HG02852 (cell line): ENCODE results near the gene SPTBN2.

Source experiments
- ATAC-seq: cut with Tn5 transposase; IDR thresholded peaks from one replicate; pipeline ENCODE4 v1.9.1; 2021; ENCODE audit warnings: mild to moderate bottlenecking, moderate library complexity; ENCODE audit not compliant: unreplicated experiment

SPTBN2 gene

DNA sequence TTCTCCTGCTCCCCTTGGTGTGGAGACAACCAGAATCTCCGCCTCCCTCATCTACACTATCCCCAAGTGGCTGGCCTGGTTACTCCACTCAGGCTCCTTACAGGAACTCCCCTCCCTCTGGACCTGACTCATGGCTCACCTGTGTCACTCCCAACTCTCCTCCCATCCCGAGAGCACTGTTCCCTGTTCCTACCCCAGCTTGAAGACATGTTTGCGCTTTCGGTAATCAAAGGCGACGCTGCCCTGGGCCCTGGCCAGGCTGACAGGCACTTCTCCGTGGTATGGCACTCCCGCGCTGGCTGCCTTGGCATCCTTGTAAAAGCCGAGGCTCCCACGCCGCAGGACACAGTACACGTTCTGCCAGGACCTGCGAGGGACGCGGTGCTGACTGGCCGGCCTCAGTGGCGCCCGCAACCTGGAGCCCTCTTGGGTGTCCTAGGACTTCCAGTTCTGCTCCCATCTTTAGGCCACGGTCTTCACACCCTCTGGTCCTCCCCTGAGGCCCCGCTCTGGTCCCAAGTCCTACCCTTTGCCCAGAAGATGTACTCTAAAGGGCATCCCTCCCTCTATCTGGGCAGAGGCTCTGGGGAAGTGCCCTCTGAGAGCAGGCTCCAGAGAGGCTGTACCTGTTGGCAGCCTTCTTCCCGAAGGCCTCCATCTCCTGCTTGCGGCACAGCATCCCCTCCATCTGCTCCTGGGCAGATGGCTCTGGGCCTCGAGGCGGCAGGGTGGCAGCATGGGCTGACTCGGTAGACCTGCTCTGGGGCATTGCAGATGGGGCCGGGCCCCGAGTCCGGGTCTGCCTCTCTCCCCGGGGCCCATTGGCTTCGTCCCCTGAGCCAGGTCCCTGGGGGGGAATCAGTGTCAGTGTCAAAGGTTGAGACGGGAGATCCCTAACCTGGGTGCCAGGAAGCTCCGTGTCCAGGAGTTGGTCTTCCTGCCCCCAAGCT, 41.9 kb downstream of the SPTBN2 start:
- no peak for ATAC-seq

DNA sequence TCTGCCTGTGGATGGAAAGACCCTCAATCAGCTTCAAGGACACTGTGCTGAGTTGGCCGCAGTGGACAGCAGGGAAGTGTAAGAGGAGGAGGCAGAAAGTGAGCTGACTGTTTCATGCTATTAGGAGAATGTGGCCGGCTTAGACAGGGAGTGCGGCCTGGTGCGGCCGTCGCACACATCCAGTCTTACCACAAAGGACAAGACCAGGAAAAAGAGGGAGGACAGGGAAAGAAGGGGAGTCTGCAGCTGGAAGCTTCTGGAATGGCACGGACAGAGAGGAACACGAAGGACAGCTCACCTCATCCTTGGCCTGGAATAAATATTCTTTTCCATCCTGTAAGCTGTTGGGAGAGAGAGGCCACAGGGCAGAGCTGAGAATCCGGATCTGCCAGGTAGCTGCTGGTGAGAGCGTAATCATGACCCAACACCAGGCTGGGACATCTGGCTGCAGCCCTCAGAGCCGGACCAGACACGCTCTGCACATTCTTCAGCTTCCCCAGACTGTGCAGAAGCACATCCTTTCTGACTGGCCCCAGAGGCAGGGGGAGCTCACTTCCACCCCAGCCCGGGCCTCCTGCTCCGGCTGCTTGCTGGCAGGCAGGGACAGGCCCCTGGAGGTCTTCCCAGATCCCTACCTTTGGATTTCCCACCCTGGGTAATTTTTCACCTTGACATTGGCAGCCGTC, 42.8 kb downstream of the SPTBN2 start:
- no peak for ATAC-seq

DNA sequence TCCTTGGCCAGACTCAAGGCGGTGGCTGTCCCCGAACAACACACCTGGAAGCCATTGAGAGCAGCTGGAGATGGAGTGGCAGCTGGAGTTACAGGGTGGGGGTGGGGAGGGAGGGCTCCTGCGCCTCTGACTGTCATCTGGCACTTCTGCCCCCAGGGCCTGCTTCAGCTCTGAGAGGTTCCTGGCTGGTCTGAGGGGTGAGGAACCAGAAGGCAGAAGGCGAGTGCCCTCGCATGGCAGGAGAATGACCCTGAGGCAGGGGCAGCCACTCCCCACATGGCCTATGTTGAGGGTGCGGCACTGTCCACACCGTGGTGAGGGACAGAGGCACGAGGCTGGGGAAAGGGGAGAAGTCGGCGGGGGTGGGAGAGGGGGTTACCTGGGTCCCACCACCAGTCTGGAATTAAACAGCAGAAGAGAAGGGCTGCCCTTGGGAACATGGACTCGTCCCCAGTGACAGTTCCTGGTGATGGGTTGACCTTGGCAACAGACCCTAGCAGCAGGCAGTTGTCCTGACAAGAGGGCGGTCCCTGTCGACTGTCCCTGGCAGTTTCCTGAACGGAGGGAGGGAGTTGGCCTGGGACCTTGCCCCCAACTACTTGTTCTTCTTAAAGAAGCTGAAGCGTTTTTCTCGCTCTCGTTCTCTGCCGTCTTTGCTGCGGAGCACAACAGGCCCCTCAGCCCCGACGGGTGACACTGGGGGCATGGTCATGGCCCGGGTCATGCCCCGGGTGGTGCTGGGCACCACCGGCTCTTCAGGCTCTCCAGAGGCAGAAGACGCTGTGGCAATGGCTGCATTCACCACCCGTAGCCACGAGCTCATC, 43.5 kb downstream of the SPTBN2 start:
- ATAC-seq, result no peak

DNA sequence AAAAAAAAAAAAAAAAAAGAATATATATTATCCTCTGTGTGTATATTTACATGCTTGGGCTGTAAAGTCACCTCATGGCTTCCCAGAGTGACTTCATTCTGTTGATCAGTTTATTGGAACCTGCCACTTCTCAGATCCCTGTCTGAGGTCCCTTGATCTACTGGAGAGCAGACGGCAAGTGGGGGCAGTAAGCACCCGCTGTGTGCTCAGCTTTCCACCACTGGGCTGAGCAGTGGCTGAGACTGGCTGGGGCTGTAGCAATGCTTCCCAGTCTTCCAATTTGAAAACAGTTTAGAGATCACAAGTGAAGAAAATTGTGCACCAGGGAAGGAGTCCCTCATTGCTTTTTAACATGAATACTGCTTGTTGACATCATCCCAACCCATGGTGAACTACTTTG, 44.4 kb downstream of the SPTBN2 start:
- no peak for ATAC-seq

DNA sequence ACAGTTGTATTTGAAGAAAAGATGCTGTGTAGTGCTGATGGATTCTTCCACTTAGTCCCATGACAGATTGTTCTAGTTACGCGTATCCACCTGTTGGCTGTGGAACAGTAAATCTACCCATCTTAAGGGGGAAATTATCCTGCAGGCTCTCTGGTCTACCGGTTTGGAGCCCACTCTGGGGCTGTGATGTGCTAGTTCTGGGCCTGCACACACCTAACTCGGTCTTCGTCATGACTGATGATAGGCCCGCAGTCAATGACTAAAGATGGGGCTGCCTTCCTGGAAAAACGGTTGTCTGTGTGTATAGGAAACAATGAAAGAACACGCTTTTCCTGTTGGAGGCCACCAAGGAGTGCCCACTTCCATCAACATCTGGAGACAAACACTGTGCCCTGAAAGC, 45.1 kb downstream of the SPTBN2 start:
- ATAC-seq, result no peak

DNA sequence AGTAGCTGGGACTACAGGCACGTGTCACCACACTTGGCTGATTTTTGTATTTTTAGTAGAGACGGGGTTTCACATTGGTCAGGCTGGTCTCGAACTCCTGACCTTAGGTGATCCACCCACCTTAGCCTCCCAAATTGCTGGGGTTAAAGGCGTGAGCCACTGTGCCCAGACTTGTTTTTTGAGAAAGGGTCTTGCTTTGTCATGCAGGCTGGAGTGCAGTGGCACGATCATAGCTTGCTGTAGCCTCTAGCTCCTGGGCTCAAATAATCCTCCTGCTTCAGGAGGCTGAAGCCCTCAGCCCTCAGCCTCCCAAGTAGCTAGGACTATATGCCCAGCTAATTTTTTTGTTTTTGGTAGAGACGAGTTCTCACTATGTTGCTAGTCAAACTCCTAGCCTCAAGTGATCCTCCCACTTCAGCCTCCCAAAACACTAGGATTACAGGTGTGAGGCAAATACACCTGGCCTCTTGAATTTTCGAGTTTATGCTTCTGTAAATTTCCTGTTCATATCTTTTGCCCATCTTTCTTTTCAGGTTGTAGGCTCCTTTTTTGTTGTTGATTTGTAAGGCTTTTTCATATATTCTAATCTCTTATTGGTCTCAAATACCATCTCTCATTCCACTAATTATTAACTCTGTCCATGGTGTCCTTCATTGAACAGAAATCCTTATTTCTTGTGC, 47.9 kb downstream of the SPTBN2 start:
- ATAC-seq, result no peak

DNA sequence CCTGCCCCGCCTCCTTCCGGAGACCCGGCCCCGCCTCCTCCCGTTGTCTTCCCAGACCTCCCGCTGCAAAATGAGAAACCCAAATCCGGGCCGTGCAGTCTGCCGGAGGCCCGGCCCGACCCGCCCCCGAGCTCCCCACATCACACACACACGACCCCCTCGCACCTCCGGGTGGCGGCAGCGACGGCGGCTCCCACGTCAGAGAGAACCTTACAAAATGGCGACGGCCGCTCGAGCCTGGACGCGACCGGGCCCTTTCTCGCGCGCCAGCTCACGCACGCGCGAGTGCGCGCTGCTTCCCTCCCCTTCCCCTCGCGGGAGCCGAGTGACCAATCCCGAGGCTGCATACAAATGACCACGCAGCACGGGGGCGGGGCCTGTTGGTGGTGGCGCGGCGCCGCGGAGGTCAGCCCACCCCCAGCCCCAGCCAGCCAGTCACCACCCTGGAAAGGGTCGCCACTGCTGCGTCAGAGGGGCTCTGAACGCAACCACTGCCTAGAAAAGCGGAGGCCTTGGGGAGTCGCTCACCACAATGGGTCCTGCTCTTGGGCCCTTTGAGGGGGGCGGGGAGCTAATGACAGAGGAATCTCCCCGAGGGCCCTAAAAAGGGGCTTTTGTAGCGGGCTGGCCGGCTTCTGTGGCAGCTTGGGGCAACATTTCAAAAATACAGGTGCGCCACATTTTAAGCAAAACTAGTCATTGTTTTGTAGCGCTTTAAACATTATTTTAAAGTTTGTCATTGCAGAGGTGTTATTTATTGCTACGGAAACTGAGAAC, 51.2 kb downstream of the SPTBN2 start, which contains the start of gene RBM4B:
Gene RBM4B (minus strand): TSS at position 289 of the 777 bp plus-strand sequence. CDS start 808 bp downstream, outside the sequence.
- ATAC-seq, result peak; percentile 87

DNA sequence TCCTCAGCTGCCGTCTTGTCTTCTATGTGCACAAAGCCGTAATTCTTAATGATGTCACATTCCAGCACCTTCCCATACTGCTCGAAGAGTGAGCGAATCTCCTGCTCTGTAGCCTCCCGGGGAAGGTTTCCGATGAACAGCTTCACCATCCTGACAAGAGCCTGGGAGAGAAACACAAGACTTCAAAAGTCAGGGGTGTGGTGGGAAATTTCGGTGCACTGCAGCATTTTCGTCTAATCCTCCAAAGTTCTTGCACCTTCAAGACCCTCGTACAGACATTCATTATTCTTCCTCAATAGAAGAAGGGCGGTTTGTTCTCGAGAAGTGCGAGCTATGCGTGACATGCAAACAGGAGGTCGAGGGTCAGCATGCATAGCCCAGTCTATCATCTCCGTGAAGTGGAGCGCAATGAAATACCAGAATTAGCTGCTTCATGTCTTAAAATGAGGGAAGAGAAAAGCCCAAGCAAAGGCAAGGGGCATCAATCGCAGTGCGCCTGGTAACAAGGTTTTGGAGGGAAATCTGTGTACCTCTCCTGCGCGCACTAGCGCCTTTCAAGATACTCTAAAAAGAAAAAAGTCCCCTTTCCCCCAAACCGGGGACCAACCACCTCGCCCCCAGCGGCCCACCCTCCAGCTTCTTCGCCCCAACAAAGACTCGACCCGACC, 52.0 kb downstream of the SPTBN2 start:
- no peak for ATAC-seq

DNA sequence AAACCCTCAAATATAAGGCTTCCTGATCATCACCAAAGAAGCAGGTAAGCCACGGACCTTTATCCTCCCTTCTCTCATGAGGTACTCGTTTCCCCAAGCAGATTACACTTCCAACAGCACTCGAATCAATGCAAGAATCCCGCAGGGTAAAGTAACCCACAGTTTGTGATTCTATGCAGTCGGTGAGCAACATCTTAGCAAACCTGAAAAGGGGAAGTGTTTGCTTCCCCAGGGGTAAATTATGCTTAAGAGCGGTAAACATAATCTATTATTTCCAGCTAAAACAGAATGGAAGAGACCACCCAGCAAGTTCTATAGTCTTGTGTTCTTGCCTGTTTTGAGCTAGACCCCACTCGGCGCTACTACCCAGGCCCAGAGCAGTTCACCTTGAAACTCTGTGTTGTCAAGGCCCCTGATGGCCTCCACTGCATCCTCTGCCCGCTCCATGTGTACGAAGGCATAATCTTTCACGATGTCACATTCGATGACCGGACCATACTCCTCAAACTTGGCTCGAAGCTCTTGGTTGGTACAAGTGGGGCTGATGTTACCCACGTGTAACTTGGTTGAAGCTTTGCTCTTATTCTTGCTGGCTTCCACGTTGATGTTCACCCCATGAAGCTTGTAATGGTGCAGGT, 52.6 kb downstream of the SPTBN2 start:
- no peak for ATAC-seq

DNA sequence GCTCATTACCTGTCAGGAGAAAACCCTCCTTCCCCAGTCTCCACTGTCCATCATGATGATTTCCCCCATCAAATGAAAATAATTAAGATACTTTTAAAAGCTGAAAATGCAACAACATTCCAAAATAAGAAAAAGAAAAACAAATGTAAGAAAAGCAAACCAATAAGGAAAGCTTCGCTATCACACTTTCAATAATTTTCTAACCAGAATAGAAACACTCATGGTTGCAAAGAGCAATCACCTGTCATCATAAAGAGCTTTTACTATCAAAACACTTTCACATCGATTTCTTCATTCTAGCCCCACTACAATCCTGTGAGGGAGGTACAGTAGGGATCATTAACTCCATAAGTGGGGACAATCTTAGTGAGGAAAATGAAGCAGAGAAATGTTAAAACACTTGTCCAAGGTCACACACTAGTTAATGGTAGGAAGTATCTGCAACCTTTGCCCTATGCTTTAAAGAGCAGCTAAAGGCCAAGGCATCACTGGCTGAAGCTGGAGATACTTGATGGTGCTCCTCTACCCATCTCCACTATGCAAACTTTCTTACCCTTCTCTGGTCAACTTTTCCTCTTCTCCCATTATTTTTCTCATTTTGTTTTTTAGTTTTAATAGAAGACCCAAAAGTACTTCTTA, 53.9 kb downstream of the SPTBN2 start:
- no peak for ATAC-seq

DNA sequence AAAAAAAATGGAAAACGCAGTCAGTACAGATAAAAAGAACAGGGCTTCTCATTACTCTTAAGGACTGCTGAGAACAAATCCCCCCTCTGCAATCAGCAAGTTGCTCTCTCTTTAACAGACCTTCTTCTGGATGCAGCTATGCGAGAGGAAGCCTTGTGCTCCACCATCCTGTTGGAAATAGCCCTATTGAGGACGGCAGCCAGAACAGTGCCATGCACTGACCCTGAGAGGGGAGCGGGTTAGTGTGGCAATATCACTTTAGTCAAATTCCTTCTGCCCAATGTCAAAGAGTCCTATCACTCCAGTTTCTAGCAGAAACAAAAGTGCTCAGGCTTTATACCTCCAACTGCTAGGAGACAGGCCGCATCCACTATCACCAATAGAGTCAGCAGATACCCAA, 58.2 kb downstream of the SPTBN2 start:
- ATAC-seq, result no peak

DNA sequence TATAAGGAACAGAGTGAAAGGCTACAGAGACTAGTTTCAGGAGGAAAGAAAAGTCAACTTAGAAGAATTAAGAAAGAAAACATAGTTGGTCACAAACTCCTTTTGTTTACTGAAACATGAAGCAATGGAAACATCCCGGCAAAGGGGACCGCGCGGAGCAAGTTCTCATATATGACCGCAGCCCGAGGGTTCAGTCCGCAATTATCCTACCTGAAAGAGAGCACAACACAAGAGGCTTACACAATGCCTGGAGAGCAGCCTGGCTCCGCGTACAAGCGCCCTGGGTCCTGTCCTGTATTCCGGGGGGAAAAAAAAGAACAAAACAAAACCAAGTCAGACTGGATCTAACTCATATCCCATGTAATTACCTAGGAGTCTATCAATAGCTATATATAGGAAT, 63.6 kb downstream of the SPTBN2 start:
- ATAC-seq, result no peak

DNA sequence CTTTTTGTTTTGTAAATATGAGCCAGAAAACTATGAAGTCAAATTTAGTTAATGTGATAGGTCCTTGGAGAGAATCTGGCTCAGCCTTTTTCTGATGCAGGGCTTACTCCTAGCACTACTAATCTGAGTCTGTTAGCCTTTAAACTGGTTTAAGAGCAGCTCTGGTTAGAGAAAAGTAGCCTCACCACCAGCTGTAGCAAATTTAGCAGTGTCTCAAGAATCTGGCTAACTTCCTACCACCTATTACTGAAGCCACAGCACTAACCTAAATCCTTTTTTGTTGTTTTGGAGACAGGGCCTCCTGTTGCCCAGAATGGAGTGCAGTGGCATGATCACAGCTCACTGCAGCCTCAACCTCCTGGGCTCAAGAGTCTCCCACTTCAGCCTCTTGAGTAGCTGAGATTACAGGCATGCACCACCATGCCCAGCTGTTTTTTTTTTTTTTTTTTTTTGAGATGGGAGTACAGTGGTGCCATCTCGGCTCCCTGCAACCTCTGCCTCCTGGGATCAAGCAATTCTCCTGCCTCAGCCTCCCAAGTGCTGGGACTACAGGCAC, 65.2 kb downstream of the SPTBN2 start:
- ATAC-seq, result no peak

DNA sequence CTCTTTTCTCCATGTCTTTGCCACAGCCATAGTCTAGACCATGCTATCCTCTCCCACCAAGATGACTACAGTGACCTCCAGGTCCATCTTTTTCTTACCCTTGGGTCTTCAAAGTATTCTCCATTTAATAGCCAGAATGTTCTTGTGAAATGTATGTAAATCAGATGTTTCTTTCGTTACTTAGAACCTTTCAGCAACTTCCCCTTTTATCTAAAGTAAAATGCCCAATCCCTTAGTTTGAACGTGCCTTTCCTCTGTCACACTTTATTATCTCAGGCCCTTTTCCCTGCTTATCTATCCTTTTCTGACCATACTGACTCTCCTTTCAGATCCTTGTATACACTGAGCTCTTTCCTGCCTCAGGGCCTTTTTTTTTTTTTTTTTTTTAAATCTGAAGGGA, 69.3 kb downstream of the SPTBN2 start:
- no peak for ATAC-seq

DNA sequence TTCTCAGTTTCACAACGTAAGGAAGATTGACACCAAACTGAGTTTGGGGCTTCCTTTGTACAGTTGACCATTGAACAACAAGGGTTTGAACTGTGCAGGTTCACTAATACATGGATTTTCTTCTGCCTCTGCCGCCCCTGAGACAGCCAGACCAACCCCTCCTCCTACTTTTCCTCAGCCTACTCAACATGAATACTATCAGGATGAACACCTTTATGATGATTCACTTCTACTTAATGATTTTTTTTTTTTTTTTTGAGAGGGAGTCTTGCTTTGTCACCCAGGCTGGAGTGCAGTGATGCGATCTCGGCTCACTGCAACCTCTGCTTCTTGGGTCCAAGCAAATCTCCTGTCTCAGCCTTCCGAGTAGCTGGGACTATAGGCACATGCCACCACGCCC, 75.9 kb downstream of the SPTBN2 start:
- no peak for ATAC-seq

DNA sequence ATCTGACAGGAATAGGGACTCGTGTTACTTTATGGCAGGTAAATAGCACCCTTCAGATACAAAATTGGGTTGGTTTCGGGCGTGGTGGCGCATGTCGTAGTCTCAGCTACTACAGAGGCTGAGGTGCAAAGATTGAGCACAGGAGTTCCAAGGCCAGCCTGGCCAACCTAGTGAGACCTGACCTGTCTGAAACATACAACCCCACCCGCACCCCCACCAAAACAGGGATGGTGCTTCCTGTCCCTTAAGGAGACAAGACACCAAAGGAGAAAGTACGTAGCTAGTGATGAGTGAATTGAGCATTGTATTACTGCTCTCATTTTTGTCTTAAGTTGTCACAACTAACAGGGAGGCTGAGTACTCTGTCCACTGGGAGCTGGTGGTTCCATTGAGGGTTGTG, 76.4 kb downstream of the SPTBN2 start:
- ATAC-seq, result no peak

DNA sequence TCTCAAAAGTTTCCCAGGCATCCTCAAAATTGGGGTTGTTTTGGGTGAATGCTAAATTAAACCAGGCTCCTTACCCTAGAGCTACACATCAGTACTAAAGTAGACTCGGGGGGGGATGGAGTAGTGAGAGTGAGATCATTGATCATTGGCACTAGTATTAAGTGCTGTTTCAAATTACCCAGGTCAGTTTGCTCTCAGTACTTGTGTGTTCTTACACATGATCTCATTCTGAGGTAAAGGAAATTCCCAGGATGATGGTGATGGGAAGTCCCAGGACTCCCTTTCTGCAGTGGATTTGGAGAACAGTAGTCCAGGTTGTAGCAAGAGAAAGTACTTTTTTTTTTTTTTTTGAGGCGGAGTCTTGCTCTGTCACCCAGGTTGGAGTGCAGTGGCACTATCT, 78.0 kb downstream of the SPTBN2 start:
- ATAC-seq, result no peak

DNA sequence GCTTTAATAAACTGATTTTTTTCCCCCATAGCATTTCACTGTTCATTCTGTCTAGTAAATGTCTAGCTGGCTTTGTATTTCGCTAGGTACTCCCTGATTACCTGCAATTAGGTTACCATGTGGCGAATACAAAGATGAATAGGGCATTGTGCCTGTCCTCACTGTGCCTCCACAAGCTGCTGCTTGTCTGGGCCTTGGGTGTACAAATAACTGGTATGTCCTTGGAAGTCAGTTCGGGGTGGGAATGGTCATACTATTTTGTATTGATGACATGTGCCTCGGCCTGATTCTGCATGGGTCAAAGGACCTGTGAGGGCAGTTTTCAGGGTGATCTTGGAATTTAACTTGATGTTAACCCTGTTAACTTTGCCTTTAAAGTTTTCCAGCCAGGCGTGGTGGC, 79.1 kb downstream of the SPTBN2 start:
- no peak for ATAC-seq
